Measurements from ENCODE around the gene SLC25A47.
"Not testable (repeated sequence)": the region's sequence is repeated elsewhere in the genome, so short reads cannot be mapped to it uniquely, and the experiment has no call there.

The SLC25A47 gene

DNA sequence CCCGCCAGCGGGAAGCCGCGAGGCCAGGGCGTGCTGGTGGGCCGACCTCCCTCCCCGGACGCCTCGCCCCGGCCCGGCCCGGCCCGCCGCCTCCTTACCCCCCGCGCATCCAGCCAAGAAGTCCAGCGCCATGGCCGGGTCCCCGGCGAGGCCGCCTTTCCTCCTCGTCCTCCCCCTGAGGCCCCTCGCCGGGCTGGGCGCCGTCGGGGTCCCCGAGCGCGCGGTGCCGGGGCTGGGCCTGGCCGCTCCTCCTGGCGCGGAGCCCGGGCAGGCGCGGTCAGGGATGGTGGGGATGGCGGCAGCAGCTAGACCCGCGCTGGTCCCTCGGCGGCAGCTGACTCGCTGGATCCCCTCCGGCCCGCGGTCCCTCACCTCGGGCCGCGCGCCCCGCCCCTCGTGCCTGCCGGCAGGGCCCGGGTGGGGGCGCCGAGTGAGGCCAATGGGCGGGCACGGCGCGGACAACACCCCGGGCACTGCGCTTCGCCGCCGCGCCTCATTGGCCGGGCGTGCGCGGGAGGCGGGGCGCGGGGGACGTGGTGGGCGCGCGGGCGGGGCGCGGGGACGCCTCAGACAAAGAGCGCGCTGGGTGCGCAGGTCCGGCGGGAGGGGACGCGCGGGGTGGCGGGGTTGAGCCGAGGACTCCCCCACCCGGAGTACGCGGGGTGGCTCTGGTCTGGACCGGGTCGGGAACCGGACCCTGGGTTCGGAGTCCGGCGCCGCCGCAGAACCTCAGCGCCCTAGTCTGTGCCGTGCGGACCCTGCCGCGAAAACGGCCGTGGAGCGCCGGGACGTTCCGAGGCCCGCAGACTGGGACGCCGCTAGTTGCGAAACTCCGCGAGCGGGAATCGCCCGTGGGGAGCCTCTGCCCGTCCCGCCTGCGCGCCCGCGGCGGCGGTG, 16.8 kb upstream of the SLC25A47 start, which contains the start of gene SLC25A29:
Gene SLC25A29 (minus strand): TSS at position 344 of the 897 bp plus-strand sequence. CDS start 212 bp downstream, at position 132.
- DNase-seq: peak; percentile 91

DNA sequence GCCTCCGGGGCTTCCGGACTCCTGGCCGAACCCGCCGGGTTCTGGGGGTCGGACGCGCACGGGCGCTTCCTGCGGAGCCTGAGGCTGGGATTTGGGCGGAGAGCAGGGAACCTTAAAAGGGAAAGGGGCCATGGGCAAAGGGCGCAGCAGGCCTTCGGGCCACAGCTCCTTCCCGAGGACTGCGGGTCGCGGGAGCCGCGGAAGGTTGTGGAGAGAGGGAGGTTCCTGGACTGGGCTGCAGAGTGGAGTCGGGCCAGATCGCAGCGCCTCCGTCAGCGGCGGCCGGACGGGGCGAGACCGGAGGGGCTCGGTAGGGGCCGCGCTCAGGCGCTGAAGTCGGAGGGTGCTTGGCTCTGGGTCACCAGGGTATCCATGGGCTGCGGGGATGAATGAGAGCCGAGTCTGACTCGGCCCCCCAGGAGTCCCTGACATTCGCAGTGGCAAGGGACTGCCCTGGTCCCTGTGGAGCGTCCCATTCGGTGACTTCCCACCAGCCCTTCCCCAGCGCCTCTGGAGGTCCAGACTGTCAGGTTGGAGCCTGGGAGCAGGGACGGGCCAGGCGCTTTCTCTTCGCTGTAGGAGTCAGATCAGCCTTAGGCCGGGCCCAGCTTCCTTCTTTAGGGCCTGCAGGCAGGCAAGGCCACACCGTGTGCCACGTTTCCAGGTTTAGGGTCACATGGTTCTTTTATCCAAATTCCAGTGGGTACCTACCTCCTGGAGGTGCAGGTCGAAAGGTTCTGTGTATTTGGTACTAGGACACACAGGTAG, 16.0 kb upstream of the SLC25A47 start:
- no peak for DNase-seq

DNA sequence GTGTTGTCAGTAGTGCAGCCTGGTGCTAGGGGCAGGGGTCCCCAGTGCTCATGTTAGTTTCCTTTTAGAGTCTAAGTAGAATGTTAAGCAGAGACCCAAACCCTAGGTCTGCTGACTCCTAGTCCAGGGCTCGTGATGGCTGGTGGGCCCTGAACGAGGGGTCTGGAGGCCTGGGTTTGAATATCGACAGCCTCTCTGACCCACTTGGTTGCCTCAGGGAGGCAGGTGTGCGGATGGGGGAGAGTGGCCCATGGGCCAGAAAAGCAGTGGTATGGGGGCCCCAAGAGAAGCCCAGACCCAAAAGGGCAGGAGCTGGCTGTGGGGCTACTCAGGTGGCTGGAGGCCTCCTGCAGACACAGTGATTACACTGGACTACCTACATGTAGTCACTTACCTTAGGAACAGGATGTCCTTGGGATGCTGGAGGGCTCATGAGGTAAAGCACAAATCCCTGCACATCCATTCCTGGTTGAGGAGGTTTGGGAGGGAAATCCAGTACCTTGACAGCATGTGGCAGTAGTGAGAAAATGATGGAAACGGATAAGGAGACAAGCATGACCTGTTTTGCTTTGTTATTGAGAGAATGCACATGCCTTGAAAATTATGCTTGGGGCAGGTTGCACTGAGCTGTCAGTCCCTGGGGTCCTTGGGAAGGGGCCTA, 15.2 kb upstream of the SLC25A47 start:
- DNase-seq: no peak

DNA sequence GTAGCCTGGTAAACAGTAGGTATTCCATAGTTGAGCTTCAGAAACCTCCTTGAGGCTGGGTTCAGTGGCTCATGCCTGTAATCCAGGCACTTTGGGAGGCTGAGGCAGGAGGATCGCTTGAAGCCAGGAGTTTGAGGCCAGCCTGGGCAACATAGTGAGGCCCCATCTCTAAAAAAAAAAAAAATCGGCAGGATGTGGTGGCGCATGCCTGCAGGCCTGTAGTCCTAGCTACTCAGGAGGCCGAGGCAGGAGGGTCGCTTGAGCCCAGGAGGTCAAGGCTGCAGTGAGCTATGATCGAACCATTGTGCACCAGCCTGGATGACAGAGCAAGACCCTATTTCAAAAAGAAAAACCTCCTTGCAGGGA, 14.7 kb upstream of the SLC25A47 start:
- DNase-seq: not testable (repeated sequence)

DNA sequence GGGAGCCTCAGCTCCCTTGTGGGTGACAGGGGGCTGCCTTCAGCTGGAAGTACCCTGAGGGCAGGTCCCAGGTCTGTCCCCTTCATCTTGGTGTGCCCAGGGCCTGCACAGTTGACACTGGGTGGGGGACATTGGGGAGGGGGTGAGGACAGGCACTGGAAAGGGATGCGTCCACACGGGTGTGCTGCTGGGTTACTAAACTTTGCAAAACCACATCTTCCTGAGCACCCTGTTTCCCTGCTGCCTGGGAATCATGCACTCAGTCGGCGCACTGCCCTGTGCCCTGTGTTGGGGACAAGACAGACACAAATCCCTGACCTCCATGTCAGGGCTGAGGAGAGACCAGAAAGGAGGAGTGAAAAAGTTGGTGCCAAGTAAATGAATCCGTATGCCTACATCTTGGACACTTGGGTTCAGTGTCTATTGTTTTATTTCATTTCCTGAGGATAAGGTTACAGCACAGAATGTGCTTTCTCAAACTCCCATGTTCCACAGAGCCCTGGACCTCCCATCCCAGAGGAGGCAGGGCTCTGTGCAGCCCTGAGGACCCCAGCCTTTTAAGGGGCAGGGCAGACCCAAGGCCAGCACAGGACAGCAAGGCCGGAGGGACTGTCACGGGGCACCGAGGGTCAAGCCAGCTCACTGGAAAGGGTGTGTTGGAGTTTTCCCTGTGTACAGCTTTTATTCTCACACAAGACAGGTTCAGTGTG, 14.0 kb upstream of the SLC25A47 start:
- no peak for DNase-seq

DNA sequence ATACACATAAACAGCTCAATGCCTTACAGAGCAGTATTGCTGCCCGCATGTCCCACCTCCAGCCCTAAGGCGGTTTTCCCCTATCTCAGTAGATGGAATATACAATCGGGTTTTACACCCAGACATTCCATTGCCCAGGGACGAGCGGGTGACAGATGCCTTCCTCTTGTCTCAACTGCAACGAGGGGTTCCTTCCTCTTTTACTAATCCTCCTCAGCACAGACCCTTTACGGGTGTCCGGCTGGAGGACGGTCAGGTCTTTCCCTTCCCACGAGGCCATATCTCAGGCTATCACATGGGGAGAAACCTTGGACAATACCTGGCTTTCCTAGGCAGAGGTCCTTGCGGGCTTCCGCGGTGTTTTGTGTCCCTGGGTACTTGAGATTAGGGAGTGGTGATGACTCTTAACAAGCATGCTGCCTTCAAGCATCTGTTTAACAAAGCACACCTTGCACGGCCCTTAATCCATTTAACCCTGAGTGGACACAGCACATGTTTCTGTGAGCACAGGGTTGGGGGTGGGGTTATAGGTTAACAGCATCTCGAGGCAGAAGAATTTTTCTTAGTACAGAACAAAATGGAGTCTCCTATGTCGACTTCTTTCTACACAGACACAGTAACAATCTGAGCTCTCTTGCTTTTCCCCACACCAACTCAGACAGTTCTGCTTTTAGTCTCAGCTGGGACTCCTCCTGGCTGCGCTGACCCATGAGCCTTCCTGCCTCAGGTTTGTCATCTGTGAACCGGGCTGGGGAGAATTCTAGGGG, 10.8 kb upstream of the SLC25A47 start:
- DNase-seq: not testable (repeated sequence)

DNA sequence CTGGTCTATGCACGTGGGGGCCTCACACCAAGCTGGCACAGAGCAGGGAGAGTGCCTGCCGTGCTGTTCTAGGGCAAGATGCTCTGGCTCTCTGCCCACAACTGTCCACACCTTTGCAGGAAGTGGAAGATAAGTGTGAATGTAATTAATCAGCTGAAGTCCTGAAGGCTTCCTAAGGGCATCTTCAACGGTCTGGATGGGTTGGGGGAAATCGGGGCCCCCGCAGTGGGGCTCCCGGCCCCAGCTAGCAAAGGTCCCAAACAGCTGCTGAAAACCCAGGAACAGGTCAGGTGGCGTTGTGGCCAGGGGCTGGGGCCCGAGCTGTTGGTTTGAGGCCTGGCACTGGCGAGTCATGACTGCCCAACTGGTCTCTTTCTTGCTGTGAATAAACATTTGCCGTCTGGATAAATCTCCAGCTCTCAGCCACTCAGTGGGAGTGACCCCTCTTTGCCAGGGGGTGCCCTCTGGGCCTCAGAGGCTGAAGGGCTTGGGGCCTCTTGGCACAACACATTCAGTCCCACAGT, 10.2 kb upstream of the SLC25A47 start:
- DNase-seq: no peak

DNA sequence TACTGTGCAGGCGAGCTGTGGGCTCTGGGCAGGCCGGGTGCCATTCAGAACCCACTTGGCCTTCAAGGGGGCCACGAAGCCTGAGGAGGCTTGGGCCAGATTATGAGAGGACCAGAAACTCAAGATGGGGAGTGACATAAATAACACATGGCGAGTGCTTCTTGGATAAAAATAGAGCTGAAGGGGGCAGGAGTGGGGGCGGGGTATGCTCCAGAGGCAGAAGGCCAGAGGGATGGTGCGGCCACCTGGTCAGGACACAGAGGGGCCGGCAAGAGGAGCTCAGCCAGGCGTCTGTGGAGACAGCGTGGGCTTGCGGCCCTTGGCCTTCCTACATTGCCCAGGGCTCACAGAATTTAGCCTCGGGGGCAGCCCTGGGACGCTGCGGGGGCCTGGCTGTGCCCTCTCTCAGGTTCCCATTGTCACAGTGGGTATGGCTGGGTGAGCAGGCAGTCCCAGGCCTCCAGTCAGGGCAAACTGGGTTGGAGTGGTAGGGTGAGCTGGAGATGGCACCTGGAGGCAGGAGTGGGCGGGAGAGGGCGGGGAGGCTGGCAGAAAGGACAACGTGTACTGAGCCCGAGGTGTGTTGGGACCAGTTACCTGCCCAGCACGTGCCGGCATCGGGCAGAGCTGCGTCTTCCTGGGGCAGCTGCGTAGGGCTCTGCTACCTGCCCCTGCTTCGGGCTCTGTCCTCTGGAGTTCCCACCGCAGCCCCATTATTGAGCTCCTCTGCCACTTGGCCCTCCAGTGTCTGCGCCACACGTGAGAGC, 9.5 kb upstream of the SLC25A47 start:
- no peak for DNase-seq

DNA sequence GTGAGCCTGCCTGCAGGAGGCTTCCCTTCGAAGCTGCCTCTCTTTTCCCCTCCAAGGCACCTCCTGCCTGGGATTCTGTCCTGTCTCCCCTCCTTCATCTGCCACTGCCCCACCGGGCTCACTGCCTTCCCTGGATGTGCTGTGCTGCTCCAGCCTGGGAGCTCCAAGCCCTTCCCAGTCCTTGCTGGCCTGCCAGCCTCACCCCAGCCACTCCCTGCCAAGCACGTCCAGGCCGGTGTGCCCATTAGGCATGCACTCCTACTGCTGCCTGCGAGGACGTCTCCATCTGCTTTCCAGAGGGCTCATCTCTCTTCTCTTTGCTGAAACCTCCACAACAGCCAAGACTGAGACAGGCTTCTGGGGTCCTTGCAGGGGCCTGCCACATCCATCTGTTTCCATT, 8.4 kb upstream of the SLC25A47 start:
- DNase-seq: no peak

DNA sequence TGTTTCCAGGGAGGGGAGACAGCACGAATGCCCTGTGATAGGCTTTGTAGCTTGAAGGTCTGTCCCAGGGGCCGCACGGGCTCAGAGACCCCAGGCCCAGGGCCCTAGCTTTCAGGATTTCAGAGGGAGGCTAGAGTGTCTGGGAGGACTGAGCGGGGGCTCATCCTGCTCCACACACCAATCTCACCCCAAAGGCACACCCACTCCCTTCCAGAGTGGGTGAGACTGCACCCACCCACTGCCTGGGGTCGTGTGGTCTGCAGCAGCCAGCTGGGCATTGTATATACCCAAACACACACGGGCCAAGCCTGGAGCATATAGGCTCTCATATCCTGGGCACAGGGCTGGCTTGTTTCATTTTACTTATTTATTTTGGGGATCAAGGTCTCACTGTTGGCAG, 5.8 kb upstream of the SLC25A47 start:
- no peak for DNase-seq

DNA sequence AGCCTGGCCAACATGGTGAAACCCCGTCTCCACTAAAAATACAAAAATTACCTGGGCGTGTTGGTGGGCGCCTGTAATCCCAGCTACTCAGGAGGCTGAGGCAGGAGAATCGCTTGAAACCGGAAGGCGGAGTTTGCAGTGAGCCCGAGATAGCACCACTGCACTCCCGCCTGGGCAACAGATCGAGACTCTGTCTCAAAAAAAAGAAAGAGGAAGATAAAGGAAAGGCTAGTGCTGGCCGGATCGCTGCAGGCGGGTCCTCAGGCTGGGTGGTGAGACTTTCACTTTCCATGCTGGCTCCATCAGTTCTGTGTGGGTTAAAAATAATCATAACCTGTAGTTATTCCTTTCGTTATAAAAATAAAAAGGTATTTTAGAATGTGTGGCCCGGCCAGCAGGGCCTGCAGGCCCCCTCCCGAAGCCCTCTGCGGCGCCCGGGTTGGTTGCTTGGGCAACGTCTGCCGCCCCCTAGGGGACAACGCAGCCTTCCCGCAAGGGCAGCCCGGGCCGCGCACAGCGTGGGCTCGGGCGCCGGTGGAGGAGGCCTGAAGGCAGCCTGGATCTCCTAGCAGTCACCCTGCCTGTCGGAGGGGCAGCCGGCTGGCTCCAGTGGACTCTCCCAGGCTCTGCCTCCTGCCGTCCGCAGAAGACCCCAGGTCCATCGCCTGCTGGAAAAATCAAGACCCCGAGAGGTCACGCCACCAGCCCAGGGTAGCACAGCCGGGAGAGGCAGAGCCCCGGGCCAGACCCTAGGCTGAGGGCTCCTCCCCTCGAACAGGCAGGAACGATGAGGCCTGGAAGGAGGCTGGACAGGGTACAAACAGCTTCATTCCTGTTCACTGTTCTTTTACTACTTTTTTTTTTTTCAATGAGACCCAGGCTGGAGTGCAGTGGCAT, 5.0 kb upstream of the SLC25A47 start:
- DNase-seq: peak; percentile 88

DNA sequence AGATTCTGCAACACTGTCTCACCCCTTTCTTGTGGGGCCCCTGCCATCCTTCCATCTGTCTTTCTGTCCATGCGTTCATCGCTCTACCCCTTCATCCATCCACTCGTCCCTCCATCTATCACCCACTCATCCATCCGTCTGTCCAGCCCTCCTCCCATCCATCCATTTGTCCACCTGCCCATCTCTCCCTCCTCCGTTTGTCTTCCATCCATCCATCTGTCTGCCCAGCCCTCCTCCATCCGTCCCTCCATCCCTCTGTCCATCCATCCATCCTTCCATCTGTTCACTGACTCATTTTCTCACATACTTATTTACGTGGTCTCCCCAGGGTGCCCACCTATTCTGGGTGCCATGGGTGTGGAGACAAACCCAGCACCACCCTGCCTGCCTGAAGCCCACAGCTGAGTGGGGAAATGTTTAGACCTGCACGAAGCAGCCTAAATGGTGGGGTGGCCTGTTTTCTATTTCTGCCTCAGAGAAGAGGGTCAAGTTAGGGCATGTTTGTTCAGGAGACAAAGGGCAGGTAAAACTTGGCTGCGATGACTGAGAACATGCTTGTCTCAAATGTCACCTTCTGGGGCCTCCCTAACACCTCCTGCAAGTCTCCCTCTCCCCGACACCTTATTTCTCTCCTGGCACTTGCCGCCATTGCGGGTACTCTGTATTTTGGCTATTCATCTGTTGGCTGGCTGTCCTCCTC, 2.8 kb upstream of the SLC25A47 start:
- DNase-seq: no peak

DNA sequence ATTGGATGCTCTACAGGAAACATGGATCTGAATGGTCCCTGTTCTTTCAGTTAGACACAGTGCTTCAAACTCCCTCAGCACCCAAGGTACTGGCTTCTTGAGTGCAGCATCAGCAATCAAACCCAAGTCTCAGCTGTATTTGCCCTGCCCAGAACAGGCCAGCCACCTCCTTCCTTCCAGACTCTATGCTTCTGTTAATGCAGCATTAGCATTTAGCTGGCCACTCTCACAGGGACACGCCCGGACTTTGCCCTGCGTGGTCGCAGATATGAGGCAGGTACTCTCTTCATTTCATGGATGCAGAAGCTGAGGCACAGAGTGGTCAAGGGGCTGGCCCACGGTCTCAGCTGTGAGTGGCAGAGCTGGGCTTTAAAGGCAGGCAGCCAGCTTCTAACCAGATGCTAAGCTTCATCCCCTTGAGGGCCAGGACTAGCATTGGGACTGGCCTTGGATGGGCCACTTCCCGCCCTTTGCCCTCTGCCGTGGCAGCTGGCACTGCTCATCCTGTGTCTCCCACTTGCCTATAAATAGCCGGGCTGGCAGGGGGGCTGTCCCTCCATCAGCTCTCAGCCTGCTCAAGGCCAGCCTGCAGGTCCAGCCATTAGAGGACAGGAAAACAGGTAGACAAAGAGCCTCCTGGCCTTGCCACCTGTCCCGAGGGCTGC, 1.5 kb upstream of the SLC25A47 start:
- no peak for DNase-seq

DNA sequence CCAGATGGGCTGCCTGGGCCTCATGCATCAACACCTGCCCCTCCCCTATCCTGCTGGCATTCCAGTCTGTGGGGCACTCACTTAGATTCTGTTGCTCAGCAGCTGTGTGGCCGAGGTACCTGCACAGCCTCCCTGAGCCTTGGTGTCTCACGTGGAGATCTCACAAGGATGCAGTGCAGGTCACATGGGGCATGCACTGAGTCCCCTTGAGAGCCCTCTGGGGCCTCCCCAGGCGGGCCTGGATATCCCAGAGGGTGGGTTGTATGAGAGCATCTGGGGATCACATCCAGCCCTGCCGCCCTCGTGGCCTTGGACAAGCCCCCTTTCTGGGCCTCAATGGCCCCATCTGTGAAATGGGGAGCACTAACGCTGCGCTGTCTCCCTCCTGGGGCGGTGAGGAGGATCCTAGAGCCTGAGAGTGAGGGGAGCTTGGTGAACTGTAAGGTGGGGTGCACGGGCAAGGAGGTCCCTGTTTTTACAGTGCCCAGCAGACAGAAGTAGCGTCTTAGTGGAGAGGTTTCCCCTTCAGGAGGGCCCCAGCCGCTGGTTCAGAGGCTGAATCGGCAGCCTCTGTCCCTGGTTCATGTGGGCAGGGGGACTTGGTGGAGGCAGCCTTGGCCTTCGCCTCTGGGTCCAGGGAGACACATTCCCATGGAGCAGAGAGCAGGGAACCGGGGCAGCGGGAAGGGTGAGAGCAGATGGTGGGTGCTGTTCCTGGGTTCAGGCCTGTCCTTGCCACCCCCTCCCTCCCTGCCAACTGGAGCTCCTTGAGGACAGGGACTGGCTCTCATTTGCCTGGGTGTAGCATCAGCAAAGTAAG, 791 bp upstream of the SLC25A47 start:
- no peak for DNase-seq

DNA sequence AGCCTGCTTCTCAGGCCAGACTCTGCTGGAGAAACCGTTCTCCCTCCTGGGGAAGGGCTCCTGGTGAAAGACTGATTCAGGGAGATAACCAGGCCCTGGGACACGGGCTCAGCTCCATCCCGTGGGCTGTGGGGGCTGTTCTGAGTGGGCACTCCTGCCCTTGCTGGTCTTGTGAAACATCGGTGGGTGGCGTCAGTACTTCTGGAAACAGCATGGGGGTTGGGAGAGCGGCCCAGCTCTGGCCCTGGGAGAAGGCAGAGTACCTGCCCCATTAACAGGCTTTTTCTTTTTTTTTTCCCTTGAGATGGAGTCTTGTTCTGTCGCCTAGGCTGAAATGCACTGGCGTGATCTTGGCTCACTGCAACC, 786 bp downstream of the SLC25A47 start:
- DNase-seq: no peak

DNA sequence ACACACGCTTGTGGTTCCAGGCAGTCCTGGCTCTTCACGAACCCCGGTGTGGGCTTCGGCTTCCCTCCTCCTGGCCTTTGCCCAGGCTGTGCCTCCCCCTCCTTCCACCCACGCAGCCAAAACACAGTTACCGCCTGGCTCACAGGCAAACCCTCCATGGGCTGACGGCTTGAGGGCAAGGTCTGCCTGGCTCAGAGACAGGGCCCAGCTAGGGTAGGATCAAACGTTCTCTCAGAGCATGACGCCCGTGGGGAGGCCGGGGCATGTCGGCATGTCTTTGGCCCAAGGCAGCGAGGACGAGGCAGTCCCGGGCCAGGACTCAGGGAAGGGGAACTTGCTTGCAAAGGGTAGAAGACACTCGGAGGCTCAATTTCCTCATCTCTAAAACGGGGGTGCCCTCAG, 2.1 kb downstream of the SLC25A47 start:
- no peak for DNase-seq

DNA sequence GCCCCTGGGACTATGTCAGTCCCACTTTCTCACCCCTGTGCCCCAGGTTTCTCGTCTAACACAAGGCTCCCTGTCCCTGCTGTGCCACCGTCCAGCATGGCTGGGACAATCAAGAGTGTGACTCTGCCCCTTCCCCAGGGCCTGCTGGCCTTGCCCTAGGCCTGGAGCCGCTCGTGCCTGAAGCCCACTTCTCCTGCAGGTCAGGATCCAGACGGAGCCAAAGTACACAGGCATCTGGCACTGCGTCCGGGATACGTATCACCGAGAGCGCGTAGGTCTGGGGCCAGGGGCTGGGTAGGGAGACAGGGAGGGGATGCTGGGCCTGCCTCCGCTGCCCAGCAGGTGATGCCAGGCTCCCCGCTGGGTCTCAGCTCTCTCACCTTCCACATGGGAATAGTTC, 2.8 kb downstream of the SLC25A47 start:
- no peak for DNase-seq

DNA sequence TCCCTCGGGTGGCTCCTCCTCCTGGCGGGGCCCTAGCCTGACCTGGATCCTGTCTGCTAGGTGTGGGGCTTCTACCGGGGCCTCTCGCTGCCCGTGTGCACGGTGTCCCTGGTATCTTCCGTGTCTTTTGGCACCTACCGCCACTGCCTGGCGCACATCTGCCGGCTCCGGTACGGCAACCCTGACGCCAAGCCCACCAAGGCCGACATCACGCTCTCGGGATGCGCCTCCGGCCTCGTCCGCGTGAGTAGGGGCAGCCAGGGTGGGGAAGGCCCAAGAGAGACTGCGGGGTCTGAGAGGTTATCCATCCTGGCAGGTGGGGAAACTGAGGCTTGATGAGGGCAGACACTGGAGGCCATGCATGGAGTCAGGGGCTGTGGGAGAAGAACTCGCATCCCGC, 4.0 kb downstream of the SLC25A47 start:
- no peak for DNase-seq
